Measurements from ENCODE around the gene IDH1. TPM values are rescaled to one million over a fixed set of nuclear protein-coding genes. Genes with fewer than 3 reads are reported as not detected.
"Not testable (repeated sequence)": the region's sequence is repeated elsewhere in the genome, so short reads cannot be mapped to it uniquely, and the experiment has no call there.

IDH1 gene
- total RNA-seq, 1 donor from 2014 or later: 363 TPM

DNA sequence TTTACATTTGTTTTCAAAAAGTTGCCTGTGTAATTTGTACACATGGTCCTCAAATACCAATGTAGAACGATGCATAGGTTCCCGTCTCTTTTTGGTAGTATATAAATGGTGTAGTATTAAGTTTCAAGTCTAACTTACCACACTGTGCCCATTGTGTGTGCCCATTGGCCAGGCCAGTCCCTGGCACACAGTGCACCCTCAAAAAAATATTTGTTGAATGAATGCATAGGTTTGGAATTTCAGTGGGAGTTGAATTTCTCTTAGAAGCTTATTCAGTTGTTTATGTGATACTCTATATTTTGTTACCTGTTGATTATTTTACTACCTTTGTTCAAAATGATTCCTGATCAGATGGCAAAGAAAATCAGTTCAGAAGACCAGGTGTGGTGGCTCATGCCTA, 30.1 kb downstream of the IDH1 start:
- no peak for FAIRE-seq
- Histone ChIP-seq H3K27me3 (ENCODE audit: control insufficient read depth, insufficient read depth, low read length) (no peaks in the 10 kb centered on the region), H3K36me3 (ENCODE audit: control insufficient read depth, insufficient read depth, low read length) (no peaks in the 10 kb centered on the region), H3K4me3 (ENCODE audit: low read depth, low read length) (no peak overlapping the region)
- TF ChIP-seq, protein P1, sequence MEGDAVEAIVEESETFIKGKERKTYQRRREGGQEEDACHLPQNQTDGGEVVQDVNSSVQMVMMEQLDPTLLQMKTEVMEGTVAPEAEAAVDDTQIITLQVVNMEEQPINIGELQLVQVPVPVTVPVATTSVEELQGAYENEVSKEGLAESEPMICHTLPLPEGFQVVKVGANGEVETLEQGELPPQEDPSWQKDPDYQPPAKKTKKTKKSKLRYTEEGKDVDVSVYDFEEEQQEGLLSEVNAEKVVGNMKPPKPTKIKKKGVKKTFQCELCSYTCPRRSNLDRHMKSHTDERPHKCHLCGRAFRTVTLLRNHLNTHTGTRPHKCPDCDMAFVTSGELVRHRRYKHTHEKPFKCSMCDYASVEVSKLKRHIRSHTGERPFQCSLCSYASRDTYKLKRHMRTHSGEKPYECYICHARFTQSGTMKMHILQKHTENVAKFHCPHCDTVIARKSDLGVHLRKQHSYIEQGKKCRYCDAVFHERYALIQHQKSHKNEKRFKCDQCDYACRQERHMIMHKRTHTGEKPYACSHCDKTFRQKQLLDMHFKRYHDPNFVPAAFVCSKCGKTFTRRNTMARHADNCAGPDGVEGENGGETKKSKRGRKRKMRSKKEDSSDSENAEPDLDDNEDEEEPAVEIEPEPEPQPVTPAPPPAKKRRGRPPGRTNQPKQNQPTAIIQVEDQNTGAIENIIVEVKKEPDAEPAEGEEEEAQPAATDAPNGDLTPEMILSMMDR (IDR thresholded peaks at IDR 0.05; ENCODE audit: insufficient read depth, low read length, severe bottlenecking): no peak
- DNase-seq (ENCODE audit: low read depth): peak; percentile 71

DNA sequence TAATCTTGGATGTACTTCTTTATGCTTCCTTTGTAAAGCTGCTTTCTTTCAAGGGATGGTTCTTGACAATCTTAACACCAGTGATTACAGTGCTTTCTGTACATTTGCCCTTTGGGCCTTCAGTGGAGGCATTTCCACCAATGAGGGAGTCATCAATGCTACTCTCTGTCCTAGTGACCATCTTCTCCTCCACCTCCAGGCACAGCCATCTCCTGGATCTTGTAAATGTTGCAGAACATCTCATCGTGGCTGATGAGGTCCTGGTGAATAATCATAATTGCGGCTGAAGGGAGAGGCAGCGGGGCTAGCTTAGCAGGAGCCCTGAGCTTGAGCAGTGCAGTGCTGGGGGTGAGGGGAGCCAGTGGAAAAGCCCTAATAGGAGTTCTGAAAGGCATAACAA, 32.5 kb downstream of the IDH1 start:
- Histone ChIP-seq H3K27me3 (ENCODE audit: control insufficient read depth, insufficient read depth, low read length) (no peaks in the 10 kb centered on the region), H3K4me3 (ENCODE audit: low read depth, low read length) (no peak overlapping the region), H3K36me3 (ENCODE audit: control insufficient read depth, insufficient read depth, low read length) (no peaks in the 10 kb centered on the region)
- DNase-seq (ENCODE audit: low read depth) (peak; percentile 56), FAIRE-seq (no peak)
- TF ChIP-seq, protein P1 (IDR thresholded peaks at IDR 0.05; ENCODE audit: insufficient read depth, low read length, severe bottlenecking): no peak

DNA sequence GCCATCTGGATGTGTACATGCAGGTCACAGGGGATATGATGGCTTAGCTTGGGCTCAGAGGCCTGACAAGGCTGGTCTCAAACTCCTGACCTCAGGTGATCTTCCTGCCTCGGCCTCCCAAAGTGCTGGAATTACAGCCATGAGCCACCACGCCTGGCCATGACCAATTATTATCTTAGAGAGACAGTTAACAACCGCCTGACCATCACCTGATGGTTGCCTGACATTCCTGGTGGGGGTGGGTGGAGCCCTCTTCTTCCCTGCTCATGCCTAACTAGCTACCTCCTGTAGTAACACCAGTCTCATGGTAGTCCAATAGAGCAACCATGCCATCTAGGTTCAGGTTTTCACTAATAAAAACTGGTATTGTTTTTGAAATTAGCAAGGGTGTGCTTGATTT, 33.0 kb downstream of the IDH1 start:
- H3K36me3 ChIP-seq (ENCODE audit: control insufficient read depth, insufficient read depth, low read length); H3K27me3 ChIP-seq (ENCODE audit: control insufficient read depth, insufficient read depth, low read length); DNase-seq (ENCODE audit: low read depth); FAIRE-seq; H3K4me3 ChIP-seq (ENCODE audit: low read depth, low read length): not testable (repeated sequence)

DNA sequence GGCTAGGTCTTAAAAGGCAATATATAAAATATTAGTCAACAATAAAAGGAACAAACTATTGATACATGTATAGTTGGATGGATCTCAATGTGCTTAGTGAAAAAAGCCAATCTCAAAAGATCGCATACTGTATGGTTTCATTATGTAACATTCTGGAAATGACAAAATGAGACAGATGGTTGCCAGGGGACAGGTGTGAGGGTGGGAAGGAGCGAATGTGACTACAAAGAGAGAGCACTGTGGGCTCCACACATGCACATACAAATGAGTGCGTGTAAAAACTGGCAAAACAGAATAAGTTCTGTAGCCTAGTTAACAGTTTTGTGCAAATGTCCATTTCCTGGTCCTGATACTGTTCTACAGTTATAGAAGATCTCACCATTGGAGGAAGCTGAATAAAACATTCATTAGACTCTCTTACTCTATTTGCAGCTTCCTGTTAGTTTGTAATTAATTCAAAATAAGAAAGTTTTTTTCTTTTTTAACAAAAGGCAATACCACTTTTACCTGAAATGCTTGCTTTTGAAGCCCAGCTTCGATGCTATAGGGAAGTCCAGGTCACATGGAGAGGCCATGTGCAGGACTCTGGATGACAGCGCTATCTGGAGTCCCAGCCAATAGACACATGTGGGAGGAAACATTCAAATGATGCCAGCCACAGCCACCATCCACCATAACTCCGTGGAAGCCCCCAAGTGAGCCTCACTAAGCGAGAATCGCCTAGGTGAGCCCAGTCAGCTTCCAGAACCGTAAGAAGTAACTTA, 44.0 kb downstream of the IDH1 start:
- no peak overlapping the region for H3K4me3 ChIP-seq (ENCODE audit: low read depth, low read length)
- H3K27me3 ChIP-seq (ENCODE audit: control insufficient read depth, insufficient read depth, low read length): no peaks in the 10 kb centered on the region
- FAIRE-seq (no peak), DNase-seq (ENCODE audit: low read depth) (no peak)
- no peaks in the 10 kb centered on the region for H3K36me3 ChIP-seq (ENCODE audit: control insufficient read depth, insufficient read depth, low read length)
- TF ChIP-seq, protein P1 (IDR thresholded peaks at IDR 0.05; ENCODE audit: insufficient read depth, low read length, severe bottlenecking): no peak

DNA sequence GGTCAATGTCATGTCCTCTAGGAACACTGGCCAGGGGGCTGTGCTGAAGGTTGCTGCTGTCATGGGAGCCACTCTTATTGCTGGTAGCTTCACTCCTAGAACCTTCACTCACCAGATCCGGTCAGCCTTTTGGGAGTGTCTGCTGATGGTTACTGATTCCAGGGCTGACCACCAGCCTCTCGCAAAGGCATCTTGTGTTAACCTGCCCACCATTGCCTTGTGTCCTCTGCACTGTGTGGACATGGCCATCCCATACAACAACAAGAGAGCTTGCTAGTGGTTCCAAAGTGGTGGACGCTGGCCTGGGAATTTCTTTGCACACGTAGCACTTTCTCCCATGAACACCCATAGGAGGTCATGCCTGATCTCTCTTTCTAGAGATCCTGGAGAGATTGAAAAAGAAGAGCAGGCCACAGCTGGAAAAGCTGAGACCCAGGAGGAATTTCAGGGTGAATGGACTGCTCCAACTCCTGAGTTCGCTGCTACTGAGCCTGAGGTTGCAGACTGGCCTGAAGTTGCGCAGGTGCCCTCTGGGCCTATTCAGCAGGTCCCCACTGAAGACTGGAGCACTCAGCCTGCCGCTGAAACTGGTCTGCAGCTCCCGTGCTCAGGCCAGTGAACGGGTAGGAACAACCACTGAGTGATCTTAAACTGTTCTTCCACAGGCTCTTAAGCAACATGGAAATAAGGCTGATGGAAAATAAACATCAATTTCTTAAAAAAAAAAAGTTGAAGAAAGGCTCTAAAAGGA, 46.4 kb downstream of the IDH1 start:
- peak; percentile 58 for FAIRE-seq
- no peaks in the 10 kb centered on the region for H3K27me3 ChIP-seq (ENCODE audit: control insufficient read depth, insufficient read depth, low read length)
- H3K36me3 ChIP-seq (ENCODE audit: control insufficient read depth, insufficient read depth, low read length): no peaks in the 10 kb centered on the region
- no peak overlapping the region for H3K4me3 ChIP-seq (ENCODE audit: low read depth, low read length)
- TF ChIP-seq, protein P1 (IDR thresholded peaks at IDR 0.05; ENCODE audit: insufficient read depth, low read length, severe bottlenecking): no peak
- DNase-seq (ENCODE audit: low read depth): no peak

DNA sequence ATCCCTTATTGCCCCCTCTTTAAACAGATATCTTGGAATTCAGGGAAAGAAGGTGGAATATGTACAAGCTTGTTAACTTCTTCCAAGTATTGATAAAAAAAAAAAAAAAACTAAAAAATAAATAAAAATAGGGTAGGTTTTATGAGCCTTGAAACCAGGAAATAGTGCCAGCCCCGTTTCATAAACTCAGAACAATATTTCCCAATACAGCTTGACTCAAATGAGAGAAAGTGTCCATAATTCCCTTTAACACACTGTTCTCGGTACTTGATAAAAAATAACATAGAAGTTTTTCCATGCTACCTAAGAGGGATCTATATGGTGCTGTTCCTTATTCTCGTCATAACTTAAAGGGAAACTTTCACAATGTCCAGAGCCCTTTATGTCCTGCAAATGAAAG, 47.1 kb downstream of the IDH1 start:
- H3K36me3 ChIP-seq (ENCODE audit: control insufficient read depth, insufficient read depth, low read length): no peaks in the 10 kb centered on the region
- FAIRE-seq (no peak), DNase-seq (ENCODE audit: low read depth) (no peak)
- H3K4me3 ChIP-seq (ENCODE audit: low read depth, low read length): no peak overlapping the region
- TF ChIP-seq, protein P1 (IDR thresholded peaks at IDR 0.05; ENCODE audit: insufficient read depth, low read length, severe bottlenecking): no peak
- H3K27me3 ChIP-seq (ENCODE audit: control insufficient read depth, insufficient read depth, low read length): no peaks in the 10 kb centered on the region

All from bronchial epithelial cell (primary cell).